ENCODE measurements around the gene ADAMTS6. TPM values are rescaled to one million over a fixed set of nuclear protein-coding genes. Genes with fewer than 3 reads are reported as not detected.

Gene ADAMTS6
- total and polyA plus RNA-seq, 2 experiments from 2014 or later = 0.78 to 2.0 TPM

DNA sequence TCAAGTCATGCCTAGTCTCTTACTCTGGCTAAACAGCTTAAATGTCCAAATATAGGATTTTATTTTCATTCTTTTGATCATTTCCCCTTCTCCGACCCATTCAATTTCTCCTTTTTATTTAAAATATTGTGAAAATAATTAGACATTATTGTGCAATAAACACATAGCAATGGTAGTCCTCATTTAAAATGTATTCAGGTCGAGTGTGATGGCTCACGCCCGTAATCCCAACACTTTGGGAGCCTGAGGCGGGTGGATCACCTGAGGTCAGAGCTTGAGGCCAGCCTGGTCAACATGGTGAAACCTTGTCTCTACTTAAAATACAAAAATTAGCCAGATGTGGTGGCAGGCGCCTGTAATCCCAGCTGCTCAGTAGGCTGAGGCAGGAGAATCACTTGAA lies 26.7 kb downstream of the ADAMTS6 start (continued):
- TF ChIP-seq, protein P1, sequence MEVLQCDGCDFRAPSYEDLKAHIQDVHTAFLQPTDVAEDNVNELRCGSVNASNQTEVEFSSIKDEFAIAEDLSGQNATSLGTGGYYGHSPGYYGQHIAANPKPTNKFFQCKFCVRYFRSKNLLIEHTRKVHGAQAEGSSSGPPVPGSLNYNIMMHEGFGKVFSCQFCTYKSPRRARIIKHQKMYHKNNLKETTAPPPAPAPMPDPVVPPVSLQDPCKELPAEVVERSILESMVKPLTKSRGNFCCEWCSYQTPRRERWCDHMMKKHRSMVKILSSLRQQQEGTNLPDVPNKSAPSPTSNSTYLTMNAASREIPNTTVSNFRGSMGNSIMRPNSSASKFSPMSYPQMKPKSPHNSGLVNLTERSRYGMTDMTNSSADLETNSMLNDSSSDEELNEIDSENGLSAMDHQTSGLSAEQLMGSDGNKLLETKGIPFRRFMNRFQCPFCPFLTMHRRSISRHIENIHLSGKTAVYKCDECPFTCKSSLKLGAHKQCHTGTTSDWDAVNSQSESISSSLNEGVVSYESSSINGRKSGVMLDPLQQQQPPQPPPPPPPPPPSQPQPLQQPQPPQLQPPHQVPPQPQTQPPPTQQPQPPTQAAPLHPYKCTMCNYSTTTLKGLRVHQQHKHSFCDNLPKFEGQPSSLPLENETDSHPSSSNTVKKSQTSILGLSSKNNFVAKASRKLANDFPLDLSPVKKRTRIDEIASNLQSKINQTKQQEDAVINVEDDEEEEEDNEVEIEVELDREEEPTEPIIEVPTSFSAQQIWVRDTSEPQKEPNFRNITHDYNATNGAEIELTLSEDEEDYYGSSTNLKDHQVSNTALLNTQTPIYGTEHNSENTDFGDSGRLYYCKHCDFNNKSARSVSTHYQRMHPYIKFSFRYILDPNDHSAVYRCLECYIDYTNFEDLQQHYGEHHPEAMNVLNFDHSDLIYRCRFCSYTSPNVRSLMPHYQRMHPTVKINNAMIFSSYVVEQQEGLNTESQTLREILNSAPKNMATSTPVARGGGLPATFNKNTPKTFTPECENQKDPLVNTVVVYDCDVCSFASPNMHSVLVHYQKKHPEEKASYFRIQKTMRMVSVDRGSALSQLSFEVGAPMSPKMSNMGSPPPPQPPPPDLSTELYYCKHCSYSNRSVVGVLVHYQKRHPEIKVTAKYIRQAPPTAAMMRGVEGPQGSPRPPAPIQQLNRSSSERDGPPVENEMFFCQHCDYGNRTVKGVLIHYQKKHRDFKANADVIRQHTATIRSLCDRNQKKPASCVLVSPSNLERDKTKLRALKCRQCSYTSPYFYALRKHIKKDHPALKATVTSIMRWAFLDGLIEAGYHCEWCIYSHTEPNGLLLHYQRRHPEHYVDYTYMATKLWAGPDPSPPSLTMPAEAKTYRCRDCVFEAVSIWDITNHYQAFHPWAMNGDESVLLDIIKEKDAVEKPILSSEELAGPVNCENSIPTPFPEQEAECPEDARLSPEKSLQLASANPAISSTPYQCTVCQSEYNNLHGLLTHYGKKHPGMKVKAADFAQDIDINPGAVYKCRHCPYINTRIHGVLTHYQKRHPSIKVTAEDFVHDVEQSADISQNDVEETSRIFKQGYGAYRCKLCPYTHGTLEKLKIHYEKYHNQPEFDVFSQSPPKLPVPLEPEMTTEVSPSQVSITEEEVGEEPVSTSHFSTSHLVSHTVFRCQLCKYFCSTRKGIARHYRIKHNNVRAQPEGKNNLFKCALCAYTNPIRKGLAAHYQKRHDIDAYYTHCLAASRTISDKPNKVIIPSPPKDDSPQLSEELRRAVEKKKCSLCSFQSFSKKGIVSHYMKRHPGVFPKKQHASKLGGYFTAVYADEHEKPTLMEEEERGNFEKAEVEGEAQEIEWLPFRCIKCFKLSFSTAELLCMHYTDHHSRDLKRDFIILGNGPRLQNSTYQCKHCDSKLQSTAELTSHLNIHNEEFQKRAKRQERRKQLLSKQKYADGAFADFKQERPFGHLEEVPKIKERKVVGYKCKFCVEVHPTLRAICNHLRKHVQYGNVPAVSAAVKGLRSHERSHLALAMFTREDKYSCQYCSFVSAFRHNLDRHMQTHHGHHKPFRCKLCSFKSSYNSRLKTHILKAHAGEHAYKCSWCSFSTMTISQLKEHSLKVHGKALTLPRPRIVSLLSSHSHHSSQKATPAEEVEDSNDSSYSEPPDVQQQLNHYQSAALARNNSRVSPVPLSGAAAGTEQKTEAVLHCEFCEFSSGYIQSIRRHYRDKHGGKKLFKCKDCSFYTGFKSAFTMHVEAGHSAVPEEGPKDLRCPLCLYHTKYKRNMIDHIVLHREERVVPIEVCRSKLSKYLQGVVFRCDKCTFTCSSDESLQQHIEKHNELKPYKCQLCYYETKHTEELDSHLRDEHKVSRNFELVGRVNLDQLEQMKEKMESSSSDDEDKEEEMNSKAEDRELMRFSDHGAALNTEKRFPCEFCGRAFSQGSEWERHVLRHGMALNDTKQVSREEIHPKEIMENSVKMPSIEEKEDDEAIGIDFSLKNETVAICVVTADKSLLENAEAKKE (CRISPR knock-in tag; IDR thresholded peaks at IDR 0.05) = no peak

DNA sequence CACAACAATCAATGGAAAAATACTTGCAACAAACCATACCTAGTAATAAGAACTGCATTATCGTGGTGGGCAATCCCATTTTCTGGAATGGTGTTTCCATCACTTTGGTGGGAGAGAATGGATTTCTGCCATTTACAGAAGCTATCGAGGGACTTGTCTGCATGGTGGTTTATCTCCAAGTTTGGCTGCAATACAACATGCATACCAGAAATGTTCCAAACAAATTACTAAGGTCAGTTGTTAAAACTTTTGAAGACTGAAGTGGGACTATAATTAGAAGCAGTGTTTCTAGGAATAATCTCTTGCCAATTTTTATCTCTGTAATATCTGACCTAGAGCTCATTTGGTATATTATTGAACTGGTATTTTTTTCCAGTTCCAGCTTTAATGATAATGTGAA lies 30.3 kb downstream of the ADAMTS6 start:
- no peaks in the 10 kb centered on the region for H3K4me1 ChIP-seq (ENCODE audit: insufficient read depth)
- DNase-seq (ENCODE audit: low spot score) = no peak
- H3K4me3 ChIP-seq = no peak overlapping the region
- no peaks in the 10 kb centered on the region for H3K9me2 ChIP-seq (ENCODE audit: insufficient read depth)
- H2AFZ ChIP-seq = no peak overlapping the region
- no peaks in the 10 kb centered on the region for H3K79me2 ChIP-seq (replicated peaks; ENCODE audit: insufficient read depth)
- no peaks in the 10 kb centered on the region for H3K36me3 ChIP-seq (ENCODE audit: insufficient read depth)
- Mint-ChIP-seq H3K27ac (no peak overlapping the region), H3K4me3 (no peak overlapping the region), H3K27me3 (ENCODE audit: insufficient read depth, low read depth, poor library complexity) (peaks cover 3% of the 10 kb centered on the region), H3K36me3 (ENCODE audit: low read depth) (peaks cover 9% of the 10 kb centered on the region; the same call in 2 of the 3 replicates), H3K9me3 (no peaks in the 10 kb centered on the region; the same call in 2 of the 3 replicates), H3K4me1 (no peaks in the 10 kb centered on the region)
- no peaks in the 10 kb centered on the region for H3K27me3 ChIP-seq (ENCODE audit: insufficient read depth)
- no peak overlapping the region for H3K4me2 ChIP-seq
- no peak for ATAC-seq
- H3K27ac ChIP-seq (ENCODE audit: low read depth) = no peak overlapping the region
- H4K20me1 ChIP-seq (replicated peaks; ENCODE audit: insufficient read depth) = no peaks in the 10 kb centered on the region
- no peaks in the 10 kb centered on the region for H3F3A ChIP-seq (replicated peaks; ENCODE audit: low read depth)
- TF ChIP-seq, protein P1 (CRISPR knock-in tag; IDR thresholded peaks at IDR 0.05) = no peak
- TF ChIP-seq POLR2AphosphoS5 (IDR thresholded peaks at IDR 0.05; ENCODE audit: low read depth) (no peak), JUNB (IDR thresholded peaks at IDR 0.05; ENCODE audit: unreplicated experiment) (no peak)
- TF ChIP-seq, protein P2, sequence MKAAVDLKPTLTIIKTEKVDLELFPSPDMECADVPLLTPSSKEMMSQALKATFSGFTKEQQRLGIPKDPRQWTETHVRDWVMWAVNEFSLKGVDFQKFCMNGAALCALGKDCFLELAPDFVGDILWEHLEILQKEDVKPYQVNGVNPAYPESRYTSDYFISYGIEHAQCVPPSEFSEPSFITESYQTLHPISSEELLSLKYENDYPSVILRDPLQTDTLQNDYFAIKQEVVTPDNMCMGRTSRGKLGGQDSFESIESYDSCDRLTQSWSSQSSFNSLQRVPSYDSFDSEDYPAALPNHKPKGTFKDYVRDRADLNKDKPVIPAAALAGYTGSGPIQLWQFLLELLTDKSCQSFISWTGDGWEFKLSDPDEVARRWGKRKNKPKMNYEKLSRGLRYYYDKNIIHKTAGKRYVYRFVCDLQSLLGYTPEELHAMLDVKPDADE (IDR thresholded peaks at IDR 0.05) = no peak

Data from GM23338 (cell line).